Measurements from ENCODE around the gene DHX9. TPM values are rescaled to one million over a fixed set of nuclear protein-coding genes. Genes with fewer than 3 reads are reported as not detected.

The DHX9 gene
- total and polyA plus RNA-seq, 2 of the 13 experiments (the other 11 are each of a cell fraction or from before 2014, with no cell fraction given): 84.8 to 211 TPM

DNA sequence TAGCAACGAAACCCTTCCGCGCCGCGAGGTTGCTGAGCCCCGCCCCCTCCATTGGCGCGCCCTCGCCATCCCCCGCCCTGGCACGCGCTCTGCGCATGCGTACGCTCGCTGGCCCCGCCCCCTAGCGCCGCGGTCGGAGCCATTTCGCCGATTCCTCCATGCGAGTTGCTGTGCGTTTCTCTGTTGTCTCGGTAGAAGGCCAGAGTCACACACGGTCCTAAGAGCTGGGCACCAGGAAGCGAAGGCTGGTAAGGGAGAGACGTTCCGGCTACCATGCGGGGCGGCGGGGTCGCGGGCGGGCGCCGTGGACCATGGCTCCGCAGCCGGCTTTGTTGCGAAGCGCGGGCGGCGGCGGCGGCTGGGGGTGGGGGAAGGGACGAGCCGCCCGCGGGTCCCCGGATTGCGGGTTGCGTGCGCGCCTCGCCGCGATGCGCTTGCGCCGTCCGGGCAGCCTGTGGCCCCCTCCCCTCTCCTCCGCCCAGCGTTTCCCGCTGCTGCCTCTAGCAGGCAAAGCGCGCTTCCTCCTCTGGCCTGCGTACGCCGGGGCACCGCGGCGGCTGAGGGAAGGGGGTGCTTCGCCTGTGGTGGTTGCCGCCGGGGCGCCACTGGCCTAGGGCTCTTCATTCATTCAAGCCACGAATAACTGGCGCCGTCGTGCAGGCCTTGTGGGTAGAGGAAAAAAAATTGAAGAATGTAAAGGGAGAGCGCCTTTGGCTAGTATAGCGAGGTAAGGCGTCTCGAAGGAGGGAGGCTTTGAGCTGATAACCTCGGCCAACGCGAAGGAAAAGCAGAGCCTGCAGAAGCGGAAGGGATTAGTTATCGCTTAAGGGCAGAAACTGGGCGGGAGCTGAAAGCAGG is at the start of gene DHX9 (continued):
- TF ChIP-seq, protein P1, sequence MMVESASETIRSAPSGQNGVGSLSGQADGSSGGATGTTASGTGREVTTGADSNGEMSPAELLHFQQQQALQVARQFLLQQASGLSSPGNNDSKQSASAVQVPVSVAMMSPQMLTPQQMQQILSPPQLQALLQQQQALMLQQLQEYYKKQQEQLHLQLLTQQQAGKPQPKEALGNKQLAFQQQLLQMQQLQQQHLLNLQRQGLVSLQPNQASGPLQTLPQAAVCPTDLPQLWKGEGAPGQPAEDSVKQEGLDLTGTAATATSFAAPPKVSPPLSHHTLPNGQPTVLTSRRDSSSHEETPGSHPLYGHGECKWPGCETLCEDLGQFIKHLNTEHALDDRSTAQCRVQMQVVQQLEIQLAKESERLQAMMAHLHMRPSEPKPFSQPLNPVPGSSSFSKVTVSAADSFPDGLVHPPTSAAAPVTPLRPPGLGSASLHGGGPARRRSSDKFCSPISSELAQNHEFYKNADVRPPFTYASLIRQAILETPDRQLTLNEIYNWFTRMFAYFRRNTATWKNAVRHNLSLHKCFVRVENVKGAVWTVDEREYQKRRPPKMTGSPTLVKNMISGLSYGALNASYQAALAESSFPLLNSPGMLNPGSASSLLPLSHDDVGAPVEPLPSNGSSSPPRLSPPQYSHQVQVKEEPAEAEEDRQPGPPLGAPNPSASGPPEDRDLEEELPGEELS (CRISPR knock-in tag; IDR thresholded peaks at IDR 0.05): no peak
- TF ChIP-seq YEATS2 (CRISPR knock-in tag; IDR thresholded peaks at IDR 0.05; ENCODE audit: borderline replicate concordance): peak; percentile 72; the same call in 1 of the 2 replicates
- no peak for TF ChIP-seq SP140L (CRISPR knock-in tag; IDR thresholded peaks at IDR 0.05; ENCODE audit: borderline replicate concordance)
- TF ChIP-seq KLF16 (CRISPR knock-in tag; IDR thresholded peaks at IDR 0.05): peak; percentile 58; a peak in 2 of 4 replicates
- no peak for TF ChIP-seq ZNF383 (CRISPR knock-in tag; IDR thresholded peaks at IDR 0.05; ENCODE audit: borderline replicate concordance)
- no peak for TF ChIP-seq BCL6 (CRISPR knock-in tag; IDR thresholded peaks at IDR 0.05)
- TF ChIP-seq TCF7L2 (IDR thresholded peaks at IDR 0.05; ENCODE audit: low read depth, low read length): no peak
- TF ChIP-seq ZNF746 (CRISPR knock-in tag; IDR thresholded peaks at IDR 0.05): peak; percentile 56; the same call in 1 of the 2 replicates
- TF ChIP-seq MZF1 (CRISPR knock-in tag; IDR thresholded peaks at IDR 0.05; ENCODE audit: borderline replicate concordance): no peak
- TF ChIP-seq HIVEP1 (CRISPR knock-in tag; IDR thresholded peaks at IDR 0.05): peak; percentile 69; the same call in 1 of the 2 replicates
- TF ChIP-seq, protein P2, sequence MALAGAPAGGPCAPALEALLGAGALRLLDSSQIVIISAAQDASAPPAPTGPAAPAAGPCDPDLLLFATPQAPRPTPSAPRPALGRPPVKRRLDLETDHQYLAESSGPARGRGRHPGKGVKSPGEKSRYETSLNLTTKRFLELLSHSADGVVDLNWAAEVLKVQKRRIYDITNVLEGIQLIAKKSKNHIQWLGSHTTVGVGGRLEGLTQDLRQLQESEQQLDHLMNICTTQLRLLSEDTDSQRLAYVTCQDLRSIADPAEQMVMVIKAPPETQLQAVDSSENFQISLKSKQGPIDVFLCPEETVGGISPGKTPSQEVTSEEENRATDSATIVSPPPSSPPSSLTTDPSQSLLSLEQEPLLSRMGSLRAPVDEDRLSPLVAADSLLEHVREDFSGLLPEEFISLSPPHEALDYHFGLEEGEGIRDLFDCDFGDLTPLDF (CRISPR knock-in tag; IDR thresholded peaks at IDR 0.05): no peak; the same call in 1 of the 2 replicates
- TF ChIP-seq IKZF4 (CRISPR knock-in tag; IDR thresholded peaks at IDR 0.05; ENCODE audit: borderline replicate concordance, low read depth, not compliant biosample characterization): no peak
- peak; percentile 24; the same call in 1 of the 2 replicates for TF ChIP-seq ZNF556 (CRISPR knock-in tag; IDR thresholded peaks at IDR 0.05; ENCODE audit: borderline replicate concordance)
- TF ChIP-seq, protein P3, sequence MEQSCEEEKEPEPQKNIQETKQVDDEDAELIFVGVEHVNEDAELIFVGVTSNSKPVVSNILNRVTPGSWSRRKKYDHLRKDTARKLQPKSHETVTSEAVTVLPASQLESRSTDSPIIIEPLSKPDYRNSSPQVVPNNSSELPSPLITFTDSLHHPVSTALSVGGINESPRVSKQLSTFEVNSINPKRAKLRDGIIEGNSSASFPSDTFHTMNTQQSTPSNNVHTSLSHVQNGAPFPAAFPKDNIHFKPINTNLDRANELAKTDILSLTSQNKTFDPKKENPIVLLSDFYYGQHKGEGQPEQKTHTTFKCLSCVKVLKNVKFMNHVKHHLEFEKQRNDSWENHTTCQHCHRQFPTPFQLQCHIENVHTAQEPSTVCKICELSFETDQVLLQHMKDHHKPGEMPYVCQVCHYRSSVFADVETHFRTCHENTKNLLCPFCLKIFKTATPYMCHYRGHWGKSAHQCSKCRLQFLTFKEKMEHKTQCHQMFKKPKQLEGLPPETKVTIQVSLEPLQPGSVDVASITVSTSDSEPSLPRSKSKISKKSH (CRISPR knock-in tag; IDR thresholded peaks at IDR 0.05; ENCODE audit: borderline replicate concordance): peak; percentile 83; the same call in 1 of the 2 replicates
- TF ChIP-seq NFIB (CRISPR knock-in tag; IDR thresholded peaks at IDR 0.05; ENCODE audit: borderline replicate concordance): no peak
- no peak for TF ChIP-seq KLF9 (CRISPR knock-in tag; IDR thresholded peaks at IDR 0.05; ENCODE audit: low read depth)
- TF ChIP-seq NFRKB (IDR thresholded peaks at IDR 0.05): no peak
- TF ChIP-seq ATAD3A (CRISPR knock-in tag; IDR thresholded peaks at IDR 0.05): no peak
- no peak for TF ChIP-seq ZNF468 (CRISPR knock-in tag; IDR thresholded peaks at IDR 0.05)
- TF ChIP-seq CEBPB (IDR thresholded peaks at IDR 0.05; ENCODE audit: borderline replicate concordance, low read depth, low read length): no peak
- TF ChIP-seq ZNF703 (CRISPR knock-in tag; IDR thresholded peaks at IDR 0.05; ENCODE audit: borderline replicate concordance): 0 out of 2 replicates have a peak, but pooled peaks have one; percentile 7
- no peak for TF ChIP-seq MYNN (CRISPR knock-in tag; IDR thresholded peaks at IDR 0.05; ENCODE audit: low read depth)
- no peak for TF ChIP-seq ZNF549 (CRISPR knock-in tag; IDR thresholded peaks at IDR 0.05)
- TF ChIP-seq ONECUT2 (CRISPR knock-in tag; IDR thresholded peaks at IDR 0.05): peak; percentile 37; the same call in 1 of the 2 replicates
- TF ChIP-seq ZNF674 (CRISPR knock-in tag; IDR thresholded peaks at IDR 0.05; ENCODE audit: low read depth): peak; percentile 87; the same call in 1 of the 2 replicates
- TF ChIP-seq SYNCRIP (IDR thresholded peaks at IDR 0.05; ENCODE audit: insufficient read depth, low read depth, low read length): no peak
